ENCODE measurements around the gene DSCAM. TPM values are rescaled to one million over a fixed set of nuclear protein-coding genes. Genes with fewer than 3 reads are reported as not detected.

DSCAM gene
- total RNA-seq, 1 experiment from 2014 or later: 0.13 TPM

GRCh38 chr21:40385883-40386282 is 461.1 kb downstream of the DSCAM start:
- no peak overlapping the region for H3K27ac Mint-ChIP-seq
- TF ChIP-seq JAZF1 (CRISPR knock-in tag; IDR thresholded peaks at IDR 0.05) (no peak), FOXK1 (CRISPR knock-in tag; IDR thresholded peaks at IDR 0.05) (no peak), ARID4B (CRISPR knock-in tag; IDR thresholded peaks at IDR 0.05; ENCODE audit: borderline replicate concordance) (no peak), PREB (CRISPR knock-in tag; IDR thresholded peaks at IDR 0.05; ENCODE audit: borderline replicate concordance) (no peak), ZNF512 (CRISPR knock-in tag; IDR thresholded peaks at IDR 0.05; ENCODE audit: borderline replicate concordance) (no peak), FOXP1 (CRISPR knock-in tag; IDR thresholded peaks at IDR 0.05; ENCODE audit: borderline replicate concordance) (no peak), ATF3 (CRISPR knock-in tag; conservative IDR thresholded peaks at IDR 0.05) (no peak), GABPB1 (CRISPR knock-in tag; IDR thresholded peaks at IDR 0.05) (no peak), ZMAT4 (CRISPR knock-in tag; IDR thresholded peaks at IDR 0.05) (no peak), CREB1 (CRISPR knock-in tag; IDR thresholded peaks at IDR 0.05) (no peak), ZNF263 (CRISPR knock-in tag; IDR thresholded peaks at IDR 0.05; ENCODE audit: low read depth) (no peak), ZNF121 (CRISPR knock-in tag; IDR thresholded peaks at IDR 0.05) (no peak)
- TF ChIP-seq, protein P1, sequence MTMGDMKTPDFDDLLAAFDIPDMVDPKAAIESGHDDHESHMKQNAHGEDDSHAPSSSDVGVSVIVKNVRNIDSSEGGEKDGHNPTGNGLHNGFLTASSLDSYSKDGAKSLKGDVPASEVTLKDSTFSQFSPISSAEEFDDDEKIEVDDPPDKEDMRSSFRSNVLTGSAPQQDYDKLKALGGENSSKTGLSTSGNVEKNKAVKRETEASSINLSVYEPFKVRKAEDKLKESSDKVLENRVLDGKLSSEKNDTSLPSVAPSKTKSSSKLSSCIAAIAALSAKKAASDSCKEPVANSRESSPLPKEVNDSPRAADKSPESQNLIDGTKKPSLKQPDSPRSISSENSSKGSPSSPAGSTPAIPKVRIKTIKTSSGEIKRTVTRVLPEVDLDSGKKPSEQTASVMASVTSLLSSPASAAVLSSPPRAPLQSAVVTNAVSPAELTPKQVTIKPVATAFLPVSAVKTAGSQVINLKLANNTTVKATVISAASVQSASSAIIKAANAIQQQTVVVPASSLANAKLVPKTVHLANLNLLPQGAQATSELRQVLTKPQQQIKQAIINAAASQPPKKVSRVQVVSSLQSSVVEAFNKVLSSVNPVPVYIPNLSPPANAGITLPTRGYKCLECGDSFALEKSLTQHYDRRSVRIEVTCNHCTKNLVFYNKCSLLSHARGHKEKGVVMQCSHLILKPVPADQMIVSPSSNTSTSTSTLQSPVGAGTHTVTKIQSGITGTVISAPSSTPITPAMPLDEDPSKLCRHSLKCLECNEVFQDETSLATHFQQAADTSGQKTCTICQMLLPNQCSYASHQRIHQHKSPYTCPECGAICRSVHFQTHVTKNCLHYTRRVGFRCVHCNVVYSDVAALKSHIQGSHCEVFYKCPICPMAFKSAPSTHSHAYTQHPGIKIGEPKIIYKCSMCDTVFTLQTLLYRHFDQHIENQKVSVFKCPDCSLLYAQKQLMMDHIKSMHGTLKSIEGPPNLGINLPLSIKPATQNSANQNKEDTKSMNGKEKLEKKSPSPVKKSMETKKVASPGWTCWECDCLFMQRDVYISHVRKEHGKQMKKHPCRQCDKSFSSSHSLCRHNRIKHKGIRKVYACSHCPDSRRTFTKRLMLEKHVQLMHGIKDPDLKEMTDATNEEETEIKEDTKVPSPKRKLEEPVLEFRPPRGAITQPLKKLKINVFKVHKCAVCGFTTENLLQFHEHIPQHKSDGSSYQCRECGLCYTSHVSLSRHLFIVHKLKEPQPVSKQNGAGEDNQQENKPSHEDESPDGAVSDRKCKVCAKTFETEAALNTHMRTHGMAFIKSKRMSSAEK (CRISPR knock-in tag; IDR thresholded peaks at IDR 0.05; ENCODE audit: borderline replicate concordance): no peak
- ATAC-seq (no peak), DNase-seq (ENCODE audit: low spot score) (no peak)
- CTCF ChIA-PET: interaction anchor here (0.7 to 3.9 kb wide), 29 partner anchors 8 to 686 kb away, joined by 3 to 33 read pairs (median 4); partner anchors contain the start of gene DSCAM
- H3K9me3 Mint-ChIP-seq: 0 out of 2 replicates have a peak, but pooled peaks cover 4% of the 10 kb centered on the region
- H3K36me3 Mint-ChIP-seq: no peaks in the 10 kb centered on the region
- H3K4me1 Mint-ChIP-seq: peaks cover 5% of the 10 kb centered on the region
- POLR2A ChIA-PET: no interaction called here
- no peak overlapping the region for H3K4me3 Mint-ChIP-seq
- H3K27me3 Mint-ChIP-seq (ENCODE audit: low read depth): no peaks in the 10 kb centered on the region
